Nucleus accumbens (tissue), 56 donors: ENCODE data around the gene NFATC1.

ENCODE experiments used
- DNase-seq, 56 donors: peaks; one replicate each; lab custom pipeline; 2025; lab: John Stamatoyannopoulos, UW

NFATC1 gene

DNA sequence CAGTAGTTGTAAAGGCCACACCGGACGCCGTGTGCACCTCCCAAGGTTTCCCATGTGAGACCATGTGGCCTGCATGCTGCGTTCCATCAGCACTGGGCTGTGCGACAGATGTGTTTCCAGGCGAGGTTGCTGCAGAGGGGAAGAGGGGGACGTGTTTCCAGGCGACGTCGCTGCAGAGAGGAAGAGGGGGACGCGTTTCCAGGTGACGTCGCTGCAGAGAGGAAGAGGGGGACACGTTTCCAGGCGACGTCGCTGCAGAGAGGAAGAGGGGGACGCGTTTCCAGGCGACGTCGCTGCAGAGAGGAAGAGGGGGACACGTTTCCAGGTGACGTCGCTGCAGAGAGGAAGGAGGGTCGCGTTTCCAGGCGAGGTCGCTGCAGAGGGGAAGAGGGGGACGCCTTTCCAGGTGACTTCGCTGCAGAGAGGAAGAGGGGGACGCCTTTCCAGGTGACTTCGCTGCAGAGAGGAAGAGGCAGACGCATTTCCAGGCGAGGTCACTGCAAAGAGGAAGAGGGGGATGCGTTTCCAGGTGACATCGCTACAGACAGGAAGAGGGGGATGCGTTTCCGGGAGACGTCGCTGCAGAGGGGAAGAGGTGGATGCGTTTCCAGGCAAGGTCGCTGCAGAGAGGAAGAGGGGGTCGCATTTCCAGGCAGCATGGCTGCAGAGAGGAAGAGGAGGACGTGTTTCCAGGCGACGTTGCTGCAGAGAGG is 24.5 kb downstream of the NFATC1 start:
- DNase-seq, result no peak

DNA sequence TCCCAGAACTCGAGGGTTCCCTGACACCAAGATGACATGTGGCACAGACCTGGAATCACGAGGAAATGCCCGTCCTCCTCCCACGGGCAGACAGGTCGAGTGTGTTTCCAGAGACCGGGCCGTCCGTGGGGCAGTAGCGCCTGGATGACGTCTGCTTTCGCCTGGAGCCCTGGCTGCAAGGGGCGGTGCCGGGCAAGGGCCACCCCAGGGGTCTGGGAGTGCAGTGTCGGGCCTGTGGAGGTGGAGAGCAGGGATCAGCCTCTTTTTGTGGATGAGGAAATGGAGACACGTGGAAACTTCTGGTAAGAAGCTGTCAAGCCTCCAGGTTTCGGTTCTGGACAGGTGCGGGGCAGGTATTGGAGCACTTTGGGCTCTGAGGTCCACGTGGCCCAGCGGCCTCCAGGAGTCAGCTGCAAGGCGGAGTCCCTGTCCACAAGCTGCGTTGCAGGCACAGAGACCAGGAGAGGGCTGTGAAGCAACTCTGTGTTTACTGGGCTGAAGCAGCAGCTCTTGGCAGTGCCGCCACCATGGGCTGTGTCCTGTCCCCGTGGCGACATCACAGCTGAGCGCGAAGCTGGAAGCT is 25.6 kb downstream of the NFATC1 start:
- DNase-seq, result no peak

DNA sequence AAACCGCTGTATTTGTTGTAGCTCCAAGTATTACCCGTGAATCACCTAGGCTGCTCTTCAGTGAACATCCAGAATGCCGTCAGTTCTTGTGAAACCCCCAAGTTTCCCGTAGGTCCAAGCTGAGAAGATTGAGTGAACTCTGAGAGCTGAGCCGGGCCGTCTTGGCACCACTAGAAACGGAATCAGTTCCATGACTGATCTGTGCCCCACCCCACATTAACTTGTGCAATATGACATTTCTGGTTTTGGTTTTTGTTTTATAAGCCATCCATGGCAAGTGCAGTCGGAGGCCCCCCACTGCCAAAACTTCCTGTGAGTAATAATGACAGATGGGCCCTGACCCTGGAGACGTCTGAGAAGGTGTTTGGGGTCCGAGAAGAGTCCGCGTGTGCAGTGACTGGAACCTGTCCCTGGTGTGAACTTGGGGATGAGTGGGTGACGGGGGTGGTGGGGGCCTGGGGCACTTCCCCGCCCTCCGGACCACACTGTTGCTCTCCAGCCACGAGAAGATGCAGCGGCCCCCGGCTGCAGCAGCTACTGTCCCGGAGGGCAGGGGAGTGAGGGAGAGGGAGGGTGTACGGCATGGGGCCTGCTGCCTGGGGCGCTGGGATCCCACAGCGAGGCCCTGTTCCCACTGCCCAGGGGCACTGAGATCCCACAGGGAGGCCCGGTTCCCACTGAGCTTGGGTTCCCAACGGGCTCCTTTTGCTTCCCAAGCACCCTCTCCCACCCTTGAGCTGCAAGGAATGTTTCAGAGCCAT is 26.5 kb downstream of the NFATC1 start:
- no peak for DNase-seq

DNA sequence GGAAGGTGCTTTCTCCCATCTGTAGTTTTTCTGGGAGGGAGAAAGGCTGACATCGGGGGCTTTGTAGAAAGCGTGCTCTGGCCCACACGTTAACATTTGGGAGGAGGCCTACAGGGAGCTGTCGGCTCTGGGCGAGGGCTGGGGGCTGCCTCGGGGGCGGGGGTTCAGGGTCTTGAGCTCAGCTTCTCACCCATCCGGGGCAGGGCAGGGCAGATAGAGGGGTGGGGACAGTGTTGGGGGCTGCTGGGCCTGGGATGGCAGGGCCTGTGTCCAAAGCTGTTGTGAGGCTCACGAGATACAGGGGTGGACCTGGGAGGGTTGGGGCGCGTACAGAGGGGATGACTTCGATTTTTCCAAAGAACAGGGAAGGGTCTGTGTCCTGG is 27.0 kb downstream of the NFATC1 start:
- no peak for DNase-seq

DNA sequence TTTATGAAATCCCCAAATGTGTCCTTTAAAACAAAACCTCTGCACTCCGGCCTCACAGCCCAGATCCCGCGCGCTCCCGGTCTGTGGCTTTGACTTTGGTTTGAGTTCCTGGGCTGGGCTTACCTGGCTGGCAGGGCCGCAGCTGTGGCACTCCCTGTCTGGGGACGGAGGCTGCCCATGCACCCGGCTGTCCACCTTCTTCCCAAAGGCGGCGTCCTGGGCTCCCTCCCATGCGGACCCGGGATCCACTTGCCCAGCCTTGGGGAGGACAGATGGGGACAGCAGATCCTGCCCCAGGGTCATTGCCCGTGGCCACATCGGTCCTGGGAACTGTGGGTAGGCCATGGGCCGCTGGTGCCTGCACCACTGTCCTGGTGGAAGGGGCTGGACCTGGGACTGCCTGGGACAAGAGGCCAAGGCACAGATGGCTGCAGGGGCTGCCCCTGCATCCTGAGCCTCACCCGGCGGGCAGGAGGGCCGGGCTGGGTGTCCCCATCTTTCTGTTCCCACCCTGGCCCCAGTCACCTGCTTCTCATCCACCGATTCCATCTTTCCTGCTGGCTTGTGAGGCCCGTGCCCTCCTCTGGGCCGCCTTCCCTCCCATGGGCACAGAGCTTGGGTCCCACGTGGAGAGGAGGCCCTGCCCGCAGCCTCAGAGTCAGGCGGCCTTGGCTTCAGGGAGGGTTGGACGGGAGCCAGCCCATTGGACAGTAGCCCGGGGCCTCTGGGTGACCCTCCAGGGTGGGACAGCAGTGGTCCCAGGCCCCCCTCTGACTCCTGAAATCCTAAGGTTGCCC is 27.7 kb downstream of the NFATC1 start:
- DNase-seq, result no peak

DNA sequence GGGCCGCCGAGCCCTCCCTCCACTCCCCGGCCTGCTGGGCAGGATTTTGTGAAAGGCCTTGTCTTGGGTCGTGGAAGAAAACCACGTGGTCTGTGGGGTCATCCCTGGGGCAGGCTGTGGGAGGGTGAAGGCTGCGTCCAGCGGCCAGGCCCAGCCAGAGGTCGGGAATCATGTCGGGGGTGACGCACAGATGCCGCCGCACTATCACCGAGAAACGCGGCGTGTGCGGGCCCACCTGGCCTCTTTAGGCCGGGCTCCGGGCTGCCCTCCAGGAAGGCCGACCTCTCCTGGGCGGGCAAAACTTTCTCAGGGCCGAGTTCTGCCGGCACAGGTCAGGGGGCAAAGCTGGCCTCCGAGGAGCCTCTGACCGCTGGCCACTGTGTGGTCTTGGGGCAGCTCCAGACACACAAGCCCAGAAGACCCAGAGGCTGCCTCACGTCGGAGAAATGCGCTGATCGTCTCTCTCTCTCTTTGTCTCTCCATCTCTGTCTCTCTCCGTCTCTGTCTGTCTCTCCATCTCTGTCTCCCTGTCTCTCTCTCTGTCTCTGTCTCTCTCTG is 28.4 kb downstream of the NFATC1 start:
- DNase-seq, result no peak

DNA sequence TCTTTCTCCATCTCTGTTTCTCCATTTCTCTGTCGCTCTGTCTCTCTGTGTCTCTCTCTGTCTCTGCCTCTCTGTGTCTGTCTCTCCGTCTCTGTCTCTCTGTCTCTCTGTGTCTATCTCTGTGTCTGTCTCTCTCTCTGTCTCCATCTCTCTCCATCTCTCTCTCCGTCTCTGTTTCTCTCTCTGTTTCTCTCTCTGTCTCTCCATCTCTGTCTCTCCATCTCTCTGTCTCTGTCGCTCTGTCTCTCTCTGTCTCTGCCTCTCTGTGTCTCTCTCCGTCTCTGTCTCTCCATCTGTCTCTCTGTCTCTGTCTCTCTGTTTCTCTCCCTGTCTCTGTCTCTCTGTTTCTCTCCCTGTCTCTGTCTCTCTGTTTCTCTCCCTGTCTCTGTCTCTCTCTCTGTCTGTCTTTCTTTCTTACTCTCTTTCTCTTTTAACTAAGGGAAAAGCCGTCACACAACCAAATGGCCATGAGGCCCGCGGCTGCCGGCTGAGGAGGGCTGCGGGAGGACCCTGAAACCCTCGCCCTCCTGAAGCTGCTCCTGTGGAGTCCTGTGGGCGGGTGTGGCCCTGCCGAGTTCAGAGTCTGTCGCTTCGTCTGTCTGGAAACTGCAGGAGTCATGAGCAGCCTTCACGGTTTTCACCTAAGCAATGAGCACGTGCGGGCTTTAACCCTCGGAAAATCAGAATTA is 29.3 kb downstream of the NFATC1 start:
- DNase-seq, result no peak

DNA sequence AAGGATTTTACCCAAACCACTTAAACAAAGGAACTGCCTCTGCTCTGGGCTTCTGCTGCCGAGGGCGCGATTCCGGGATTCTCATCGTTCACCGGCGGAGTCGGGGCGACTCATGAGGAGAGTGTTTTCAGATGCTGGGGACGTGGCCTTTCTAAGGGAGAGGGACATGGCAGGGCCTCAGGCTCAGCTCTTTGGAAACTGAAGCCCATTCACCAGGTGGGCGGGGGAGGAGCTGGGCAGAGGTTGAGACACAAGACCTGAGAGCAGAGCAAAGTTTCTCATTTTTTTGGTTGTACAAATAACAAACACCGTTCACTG is 29.8 kb downstream of the NFATC1 start:
- no peak for DNase-seq

DNA sequence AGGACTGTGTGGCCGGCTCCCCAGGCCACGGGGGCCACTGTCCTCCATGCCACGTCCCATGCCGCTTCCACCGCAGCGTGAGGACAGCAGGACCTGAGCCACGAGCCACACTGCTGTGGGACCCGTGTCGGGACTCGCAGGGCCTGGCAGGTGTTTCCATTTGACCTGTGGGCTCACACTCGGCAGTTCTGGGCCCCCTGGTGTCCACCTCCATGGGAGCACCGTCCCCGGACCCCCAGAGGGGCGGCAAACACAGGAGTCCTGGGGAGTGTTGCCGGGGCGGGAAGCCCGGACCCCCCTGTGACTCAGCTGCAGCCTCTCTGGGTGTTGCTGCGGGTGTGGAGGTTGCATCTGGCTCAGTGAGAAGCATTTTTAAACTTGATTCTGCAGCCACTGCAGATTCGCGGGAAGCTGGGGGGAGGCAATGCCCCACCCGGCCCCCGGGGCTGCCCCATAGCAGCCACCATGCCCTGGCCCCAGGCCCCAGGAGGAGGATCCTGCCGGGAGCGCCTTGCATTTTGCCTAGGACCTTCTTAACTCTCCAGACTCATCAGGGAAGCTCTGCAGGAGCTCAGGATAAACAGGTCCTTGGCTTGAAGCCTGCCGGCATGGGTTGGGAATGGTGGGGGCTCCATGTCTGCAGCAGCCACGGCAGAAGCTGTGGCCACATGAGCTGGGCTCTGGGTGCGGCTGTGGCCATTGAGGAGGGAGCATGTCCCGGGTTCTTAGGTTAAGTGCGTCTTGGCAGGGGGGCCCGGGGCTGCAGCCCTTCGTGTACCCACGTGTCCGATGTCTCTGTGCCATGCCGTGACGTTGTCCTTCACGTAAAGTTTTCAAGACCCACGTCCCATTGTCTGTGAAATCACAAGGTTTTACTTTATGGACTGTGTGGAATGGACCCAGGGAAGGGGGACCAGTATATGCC is 30.9 kb downstream of the NFATC1 start:
- DNase-seq, result no peak

DNA sequence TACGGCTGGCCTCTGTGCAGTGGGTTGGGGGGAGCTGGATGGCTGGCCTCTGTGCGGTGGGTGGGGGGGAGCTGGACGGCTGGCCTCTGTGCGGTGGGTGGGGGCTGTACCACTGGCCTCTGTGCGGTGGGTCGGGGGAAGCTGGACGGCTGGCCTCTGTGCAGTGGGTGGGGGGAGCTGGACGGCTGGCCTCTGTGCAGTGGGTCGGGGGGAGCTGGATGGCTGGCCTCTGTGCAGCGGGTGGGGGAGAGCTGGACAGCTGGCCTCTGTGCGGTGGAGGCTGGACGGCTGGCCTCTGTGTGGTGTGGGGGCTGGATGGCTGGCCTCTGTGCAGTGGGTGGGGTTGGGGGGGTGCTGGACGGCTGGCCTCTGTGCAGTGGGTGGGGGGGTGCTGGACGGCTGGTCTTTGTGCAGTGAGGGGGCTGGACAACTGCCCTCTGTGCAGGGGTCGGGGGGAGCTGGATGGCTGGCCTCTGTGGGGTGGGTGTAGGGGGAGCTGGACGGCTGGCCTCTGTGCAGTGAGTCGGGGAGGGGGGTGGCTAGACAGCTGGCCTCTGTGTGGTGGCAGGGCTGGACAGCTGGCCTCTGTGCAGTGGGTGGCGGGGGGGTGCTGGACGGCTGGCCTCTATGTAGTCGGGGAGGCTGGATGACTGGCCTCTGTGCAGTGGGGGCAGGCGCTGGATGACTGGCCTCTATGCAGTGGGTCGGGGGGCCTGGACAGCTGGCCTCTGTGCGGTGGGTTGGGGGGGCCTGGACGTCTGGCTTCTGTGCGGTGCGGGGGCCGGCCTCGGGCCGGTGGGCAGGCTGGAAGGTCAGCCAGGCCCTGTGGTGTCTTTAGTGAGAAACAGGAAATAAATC is 31.9 kb downstream of the NFATC1 start:
- no peak for DNase-seq

DNA sequence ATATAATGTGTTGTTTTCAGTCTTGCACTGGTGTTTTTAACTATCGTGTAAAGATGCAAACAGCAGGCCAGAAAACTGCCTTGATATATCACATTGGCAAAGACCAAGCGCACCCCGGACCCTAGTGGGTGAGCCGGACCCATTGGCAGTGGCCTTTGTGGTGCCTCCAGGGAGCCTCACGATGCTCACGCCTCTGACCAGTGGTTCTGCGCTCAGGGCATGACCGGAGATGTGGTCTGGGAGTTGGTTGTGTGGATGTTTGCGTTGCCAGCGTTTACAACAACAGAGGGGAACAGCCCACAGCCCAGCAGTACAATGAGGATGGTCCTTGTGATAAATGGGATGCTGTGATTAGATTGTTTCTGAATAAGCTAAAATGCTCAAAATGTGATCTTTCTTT is 32.6 kb downstream of the NFATC1 start:
- DNase-seq, result no peak

DNA sequence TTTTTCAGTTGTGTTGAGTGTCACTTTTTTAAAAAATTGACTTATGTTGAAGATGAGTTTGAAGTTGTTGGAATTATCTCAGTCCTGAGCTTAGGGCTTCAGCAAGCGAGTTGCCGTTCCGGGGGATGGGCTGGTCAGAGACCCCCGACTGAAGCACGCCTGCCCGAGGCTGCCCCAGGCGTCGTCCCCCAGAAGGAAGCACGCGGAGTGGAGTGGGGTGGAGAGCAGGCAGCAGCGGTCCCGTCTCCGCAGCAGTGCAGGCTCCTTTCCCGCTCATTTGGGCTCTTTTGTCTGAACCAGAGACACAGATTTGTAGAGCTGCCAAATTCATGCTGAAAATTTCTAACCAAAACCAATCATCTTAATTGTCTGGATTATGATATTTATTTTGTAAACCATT is 33.7 kb downstream of the NFATC1 start:
- DNase-seq, result no peak

DNA sequence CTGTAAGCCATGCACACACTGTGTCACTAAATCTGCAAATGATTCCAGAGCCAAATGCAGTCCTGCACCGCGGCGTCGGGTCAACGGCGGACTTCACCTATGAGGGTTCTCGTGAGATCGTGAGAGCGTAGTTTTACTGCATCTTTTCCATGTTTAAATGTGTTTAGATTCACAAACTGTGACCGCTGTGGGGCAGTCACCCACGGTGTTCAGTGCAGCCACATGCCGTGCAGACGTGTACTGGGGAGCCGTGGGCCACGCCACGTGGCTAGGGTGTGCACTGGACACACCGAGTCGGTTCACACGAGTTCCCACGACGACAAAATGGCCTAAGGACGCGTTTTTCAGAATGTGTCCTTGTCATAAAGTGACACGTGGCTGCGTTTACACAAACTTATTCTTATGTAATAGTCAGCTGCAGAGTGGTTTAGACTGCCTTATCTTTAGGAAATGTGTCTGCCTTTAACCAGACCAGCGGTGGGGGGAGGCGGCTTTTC is 34.1 kb downstream of the NFATC1 start:
- no peak for DNase-seq

DNA sequence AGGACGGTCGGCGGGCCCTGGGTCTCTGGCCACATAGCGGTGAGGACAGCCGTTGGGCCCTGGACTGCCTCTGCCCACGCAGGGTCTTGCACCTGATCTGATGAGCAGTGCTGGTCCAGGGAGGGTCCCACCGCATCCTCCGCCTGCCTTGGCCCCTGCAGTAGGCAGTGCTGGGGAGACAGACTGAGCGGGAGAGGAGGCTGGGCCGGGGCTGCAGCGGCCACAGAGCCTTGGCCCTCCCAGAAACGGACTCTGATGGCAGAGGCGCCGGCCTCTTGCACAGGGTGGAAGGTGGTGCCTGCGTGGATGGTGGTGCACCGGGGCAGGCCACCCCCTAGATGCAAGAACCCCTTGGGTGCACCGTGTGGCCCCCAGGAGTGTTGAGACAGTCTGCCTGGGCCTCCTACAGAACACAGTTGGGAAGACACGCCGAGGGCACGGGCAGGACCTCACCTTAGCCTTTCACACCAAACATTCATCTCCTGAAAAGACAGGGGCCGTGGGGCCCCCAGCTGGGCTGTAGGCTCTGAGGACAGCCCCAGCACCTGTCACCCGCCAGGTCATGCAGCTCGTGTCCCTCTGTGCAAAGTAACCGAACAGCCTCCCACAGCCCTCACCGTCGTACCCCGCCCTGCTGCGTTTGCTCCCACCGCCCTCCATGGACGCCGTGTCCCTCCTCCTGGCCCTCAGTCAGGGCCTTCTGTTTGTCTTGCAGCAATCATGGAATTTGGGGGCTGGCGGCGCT is 36.8 kb downstream of the NFATC1 start:
- no peak for DNase-seq

DNA sequence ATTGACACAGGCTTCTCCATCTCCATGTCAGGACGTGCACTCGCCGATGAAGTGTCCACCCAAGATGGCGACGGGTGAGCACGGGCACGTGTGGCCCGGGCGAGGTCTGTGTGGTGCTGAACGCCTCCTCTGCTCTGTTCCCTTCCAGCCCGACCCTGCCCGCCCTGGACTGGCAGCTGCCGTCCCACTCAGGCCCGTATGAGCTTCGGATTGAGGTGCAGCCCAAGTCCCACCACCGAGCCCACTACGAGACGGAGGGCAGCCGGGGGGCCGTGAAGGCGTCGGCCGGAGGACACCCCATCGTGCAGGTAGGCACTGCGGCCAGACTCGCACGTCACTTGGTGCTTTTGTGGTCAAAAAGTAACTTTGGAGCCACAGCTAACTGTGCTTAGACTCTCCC is 37.7 kb downstream of the NFATC1 start:
- DNase-seq, result no peak

DNA sequence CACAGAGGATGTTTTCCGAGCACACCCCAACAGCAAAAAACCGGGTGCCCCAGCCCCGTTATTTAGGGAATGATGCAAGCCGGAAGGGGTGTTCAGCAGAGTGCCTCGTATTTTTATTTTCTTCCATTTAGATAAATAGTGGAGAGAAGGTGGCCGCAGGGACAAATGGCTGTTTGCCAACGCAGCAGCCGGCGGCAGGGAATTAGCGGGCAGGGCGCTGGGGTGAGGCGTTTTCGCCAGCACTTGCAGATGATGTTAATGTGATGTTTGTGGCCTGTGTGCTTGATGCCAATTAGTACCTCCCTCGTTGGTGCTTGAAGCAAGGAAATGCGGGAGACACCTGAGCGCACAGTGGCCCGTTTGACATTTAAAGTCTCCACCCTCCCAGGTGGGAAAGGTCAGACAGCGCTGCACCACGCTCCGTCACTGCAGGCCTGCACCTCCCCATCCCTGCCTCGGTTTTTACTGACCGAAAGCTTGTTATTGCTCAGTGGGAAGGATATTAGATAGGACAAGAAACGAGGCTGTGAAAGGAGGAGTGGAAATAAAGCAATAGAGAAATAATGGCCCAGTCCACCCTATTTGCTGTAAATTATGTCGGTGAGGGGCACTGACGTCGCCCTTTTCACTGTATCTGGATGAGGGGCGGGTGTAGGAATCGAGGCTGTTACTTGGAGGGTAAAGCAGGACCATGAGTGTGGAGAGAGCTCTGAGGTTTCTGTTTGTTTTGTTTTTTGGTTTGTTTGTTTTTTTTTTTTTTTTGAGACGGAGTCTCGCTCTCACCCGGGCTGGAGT is 39.1 kb downstream of the NFATC1 start:
- DNase-seq, result no peak
